Myocyte (in vitro differentiated cells): ENCODE results near the gene KRTDAP. TPM values are rescaled to one million over a fixed set of nuclear protein-coding genes. Genes with fewer than 3 reads are reported as not detected.

Source experiments
- DNase-seq: peaks from one replicate; pipeline ENCODE4 v3.0.0-alpha.2; 2012; ENCODE audit warnings: low read depth
- total RNA-seq: library from RNA; depleted of rRNA; stranded (reverse); fragments of >200 nt; gene quantifications from 2 replicates; pipeline ENCODE4 v1.2.3, GENCODE V29; 2014

The KRTDAP gene
- total RNA-seq, 1 donor from 2014 or later = not detected

- no peak for DNase-seq
These were observed 34.6 kb downstream of the KRTDAP start for GRCh38 chr19:35455616-35456201.

GRCh38 chr19:35454663-35455062 is 35.6 kb downstream of the KRTDAP start:
- no peak for DNase-seq

- no peak for DNase-seq
These were observed 38.7 kb downstream of the KRTDAP start for GRCh38 chr19:35451338-35452096.

- no peak for DNase-seq
These were observed 40.8 kb downstream of the KRTDAP start for GRCh38 chr19:35449359-35450043.

GRCh38 chr19:35447606-35448469 is 42.4 kb downstream of the KRTDAP start, which contains the start of gene FFAR2:
Gene FFAR2, plus strand, starts transcription at chr19:35448257. Its CDS starts 1,458 bp downstream, at chr19:35449715.
- no peak for DNase-seq

GRCh38 chr19:35445826-35446593 is 44.3 kb downstream of the KRTDAP start:
- DNase-seq = no peak

GRCh38 chr19:35444735-35445134 is 45.5 kb downstream of the KRTDAP start:
- DNase-seq = no peak

GRCh38 chr19:35442091-35442490 is 48.2 kb downstream of the KRTDAP start:
- DNase-seq = no peak

GRCh38 chr19:35439921-35440320 is 50.3 kb downstream of the KRTDAP start:
- no peak for DNase-seq

- DNase-seq = no peak
These were observed 51.7 kb downstream of the KRTDAP start for GRCh38 chr19:35438527-35438926.

- DNase-seq = no peak
These were observed 52.2 kb downstream of the KRTDAP start for GRCh38 chr19:35438096-35438495.

GRCh38 chr19:35437406-35437951 is 52.8 kb downstream of the KRTDAP start:
- no peak for DNase-seq

Other genes with a start within 250 kb of the KRTDAP start
- gene LSR, start 241.5 kb downstream of the KRTDAP start, total RNA-seq = 0.43 and 0.83 TPM in 2 replicates
- 107 TPM in 2 replicates for gene USF2, start 221.5 kb downstream of the KRTDAP start, total RNA-seq
- not detected in 2 replicates for gene HAMP, start 207.9 kb downstream of the KRTDAP start, total RNA-seq
- not detected in 2 replicates for gene MAG, start 198.3 kb downstream of the KRTDAP start, total RNA-seq
- 0.05 TPM in 1 of 2 replicates, not detected in the other for gene CD22, start 161.3 kb downstream of the KRTDAP start, total RNA-seq
- gene FFAR1, start 142.6 kb downstream of the KRTDAP start, total RNA-seq = not detected in 2 replicates
- gene FFAR3, start 132.0 kb downstream of the KRTDAP start, total RNA-seq = not detected in 2 replicates
- not detected in 2 replicates for gene GPR42, start 119.4 kb downstream of the KRTDAP start, total RNA-seq
- gene FFAR2, start 42.2 kb downstream of the KRTDAP start, total RNA-seq = not detected in 2 replicates
- 3.0 and 9.7 TPM in 2 replicates for gene DMKN, start 23.2 kb upstream of the KRTDAP start, total RNA-seq
- not detected in 2 replicates for gene SBSN, start 37.8 kb upstream of the KRTDAP start, total RNA-seq
- not detected in 2 replicates for gene GAPDHS, start 43.0 kb upstream of the KRTDAP start, total RNA-seq
- gene TMEM147, start 55.2 kb upstream of the KRTDAP start, total RNA-seq = 124 and 137 TPM in 2 replicates
- not detected in 2 replicates for gene ATP4A, start 73.2 kb upstream of the KRTDAP start, total RNA-seq
- gene PMIS2, start 95.7 kb upstream of the KRTDAP start, total RNA-seq = not detected in 2 replicates
- gene HAUS5, start 122.3 kb upstream of the KRTDAP start, total RNA-seq = 4.8 and 6.5 TPM in 2 replicates
- 68.9 and 72.6 TPM in 2 replicates for gene RBM42, start 138.6 kb upstream of the KRTDAP start, total RNA-seq
- gene ETV2, start 151.3 kb upstream of the KRTDAP start, total RNA-seq = not detected in 2 replicates
- 513 and 547 TPM in 2 replicates for gene COX6B1, start 157.9 kb upstream of the KRTDAP start, total RNA-seq
- not detected in 2 replicates for gene UPK1A, start 176.1 kb upstream of the KRTDAP start, total RNA-seq
- gene ZBTB32, start 214.1 kb upstream of the KRTDAP start, total RNA-seq = 0.11 TPM in 1 of 2 replicates, not detected in the other
- 11.1 and 11.2 TPM in 2 replicates for gene KMT2B, start 227.5 kb upstream of the KRTDAP start, total RNA-seq